GM12878 (cell line): ENCODE measurements around the gene CD3D. TPM values are rescaled to one million over a fixed set of nuclear protein-coding genes. Genes with fewer than 3 reads are reported as not detected.

Experiments used
- ATAC-seq: fragments of 200-7000 bp; cut with Tn5 transposase; 3 replicates; pipeline ENCODE4 v1.9.1; 2020; ENCODE audit warnings: mild to moderate bottlenecking, moderate library complexity
- BruUV-seq: library from RNA; stranded (reverse); fragments of 400-500 nt; replicated peaks from 2 replicates; lab custom pipeline; 2021; lab: Mats Ljungman, UMichigan
- CTCF ChIA-PET: fragments of 300-600 bp; sonication (Branson Sonifier 250); formaldehyde crosslinking; extraction: SDS; loops from one replicate; lab custom pipeline; 2021; ENCODE audit warnings: inconsistent platforms; lab: Yijun Ruan, JAX
- POLR2A ChIA-PET: fragments of 350-600 bp; formaldehyde crosslinking; extraction: SDS; loops from one replicate; lab custom pipeline; 2021; ENCODE audit warnings: inconsistent platforms; lab: Charles Lee
- RAD21 ChIA-PET: fragments of 300-600 bp; sonication (Branson Sonifier 250); formaldehyde crosslinking; loops from one replicate; lab custom pipeline; 2023; ENCODE audit warnings: antibody characterized with exemption; ENCODE audit not compliant: unreplicated experiment; lab: Charles Lee
- SMC1A ChIA-PET: fragments of 300-600 bp; sonication (Branson Sonifier 250); formaldehyde crosslinking; loops from one replicate; lab custom pipeline; 2023; ENCODE audit not compliant: unreplicated experiment, uncharacterized antibody; lab: Charles Lee
- DNase-seq: peaks from one replicate; pipeline ENCODE4 v3.0.0-alpha.2; 2011; ENCODE audit warnings: low read depth, low spot score
- FAIRE-seq: peaks from 3 replicates; lab custom pipeline; 2011; peaks lifted over from hg19 to GRCh38; lab: Jason Lieb, UNC
- H2AFZ ChIP-seq: 2 replicates; pipeline ENCODE4 v1.6.0; 2011; ENCODE audit warnings: low read depth, low read length, control low read depth; ENCODE audit not compliant: control insufficient read depth
- H3K27ac ChIP-seq: 2 replicates; pipeline ENCODE4 v1.5.1; 2011; ENCODE audit warnings: control low read depth; ENCODE audit not compliant: control insufficient read depth, insufficient read depth
- H3K27me3 ChIP-seq, 2 experiments: replicated peaks in 1 of 2; 2 replicates each; pipeline versions ENCODE4 v1.6.0 to v1.6.1; 2011; ENCODE audit warnings: low read length in 1 of 2; ENCODE audit not compliant: control insufficient read depth in 2 of 2, insufficient read depth in 2 of 2
- H3K36me3 ChIP-seq, 2 experiments: 2 replicates each; pipeline ENCODE4 v1.5.1; 2011; ENCODE audit warnings: low read length in 1 of 2; ENCODE audit not compliant: control insufficient read depth in 2 of 2, insufficient read depth in 2 of 2
- H3K4me1 ChIP-seq: 2 replicates; pipeline ENCODE4 v1.6.1; 2011; ENCODE audit warnings: mild to moderate bottlenecking, low read length, moderate library complexity, mixed read lengths; ENCODE audit not compliant: control insufficient read depth, insufficient read depth
- H3K4me2 ChIP-seq: 2 replicates; pipeline ENCODE4 v1.6.0; 2011; ENCODE audit warnings: control low read depth; ENCODE audit not compliant: control insufficient read depth, insufficient read depth
- H3K4me3 ChIP-seq: fragments of 200-600 bp; sonication (generic); 2 replicates; pipeline ENCODE4 v1.5.1; 2016
- H3K79me2 ChIP-seq: 2 replicates; pipeline ENCODE4 v1.6.0; 2011; ENCODE audit warnings: low read length; ENCODE audit not compliant: control insufficient read depth, insufficient read depth
- H3K9ac ChIP-seq: 2 replicates; pipeline ENCODE4 v1.8.0; 2011; ENCODE audit warnings: low read length, control low read depth, mixed read lengths; ENCODE audit not compliant: control insufficient read depth, insufficient read depth
- H3K9me3 ChIP-seq: replicated peaks from 3 replicates; pipeline ENCODE4 v1.5.1; 2011; ENCODE audit warnings: mild to moderate bottlenecking, low read length; ENCODE audit not compliant: control insufficient read depth, insufficient read depth
- H4K20me1 ChIP-seq: 2 replicates; pipeline ENCODE4 v1.6.0; 2011; ENCODE audit not compliant: control insufficient read depth, insufficient read depth
- BHLHE40 ChIP-seq, 2 experiments: fragments of 450-650 bp in 1 of 2; IDR thresholded peaks; 2 replicates each; pipeline ENCODE4 v1.6.1; 2011 to 2017; ENCODE audit warnings: low read depth in 2 of 2, borderline replicate concordance in 1 of 2, improper control_type of control experiment in 1 of 2, low read length in 1 of 2, mild to moderate bottlenecking in 1 of 2
- CBFB ChIP-seq: IDR thresholded peaks from 2 replicates; pipeline ENCODE4 v1.6.1; 2016; ENCODE audit warnings: antibody characterized with exemption, low read depth
- EP300 ChIP-seq, 2 experiments: fragments of 150-350 bp in 1 of 2; IDR thresholded peaks; 2 replicates each; pipeline ENCODE4 v1.6.1; 2011 to 2012; ENCODE audit warnings: low read depth in 2 of 2, low read length in 2 of 2, borderline replicate concordance in 1 of 2, improper control_type of control experiment in 1 of 2, inconsistent platforms in 1 of 2; ENCODE audit not compliant: control insufficient read depth in 1 of 2
- HCFC1 ChIP-seq: fragments of 150-350 bp; IDR thresholded peaks from 2 replicates; pipeline ENCODE4 v1.6.1; 2014; ENCODE audit warnings: low read length
- JUND ChIP-seq: IDR thresholded peaks from 2 replicates; pipeline ENCODE4 v1.6.1; 2012; ENCODE audit warnings: low read depth, mild to moderate bottlenecking, low read length, improper control_type of control experiment, moderate library complexity
- MEF2A ChIP-seq: IDR thresholded peaks from 2 replicates; pipeline ENCODE4 v1.6.1; 2011; ENCODE audit warnings: low read depth, mild to moderate bottlenecking, low read length, moderate library complexity; ENCODE audit not compliant: insufficient read depth
- NFXL1 ChIP-seq: fragments of 450-650 bp; IDR thresholded peaks from 2 replicates; pipeline ENCODE4 v1.6.1; 2017; ENCODE audit warnings: antibody characterized with exemption, mild to moderate bottlenecking, borderline replicate concordance
- NFYA ChIP-seq: IDR thresholded peaks from 2 replicates; pipeline ENCODE4 v1.6.1; 2011; ENCODE audit warnings: low read depth, mild to moderate bottlenecking, low read length, improper control_type of control experiment, borderline replicate concordance
- NR2C1 ChIP-seq: fragments of 450-650 bp; IDR thresholded peaks from 2 replicates; pipeline ENCODE4 v1.6.1; 2017; ENCODE audit warnings: antibody characterized with exemption, mild to moderate bottlenecking, moderate library complexity
- RCOR1 ChIP-seq: conservative IDR thresholded peaks from 2 replicates; pipeline ENCODE4 v1.6.1; 2012; ENCODE audit warnings: low read depth, low read length, improper control_type of control experiment
- RUNX3 ChIP-seq: IDR thresholded peaks from 2 replicates; pipeline ENCODE4 v1.6.1; 2012; ENCODE audit warnings: low read length, inconsistent platforms
- SMAD1 ChIP-seq: fragments of 450-650 bp; IDR thresholded peaks from 2 replicates; pipeline ENCODE4 v1.6.1; 2018; ENCODE audit warnings: mild to moderate bottlenecking, low read depth; ENCODE audit not compliant: partially characterized antibody
- SMC3 ChIP-seq: IDR thresholded peaks from 2 replicates; pipeline ENCODE4 v1.6.1; 2011; ENCODE audit warnings: low read length, improper control_type of control experiment, borderline replicate concordance
- YBX1 ChIP-seq: fragments of 450-650 bp; IDR thresholded peaks from 2 replicates; pipeline ENCODE4 v1.6.1; 2016; ENCODE audit warnings: antibody characterized with exemption
- YY1 ChIP-seq: IDR thresholded peaks from 2 replicates; pipeline ENCODE4 v1.6.1; 2011; ENCODE audit warnings: low read depth, mild to moderate bottlenecking, low read length
- ZBTB11 ChIP-seq: fragments of 450-650 bp; formaldehyde crosslinking; IDR thresholded peaks from 2 replicates; pipeline ENCODE4 v1.5.0; 2022; ENCODE audit warnings: mild to moderate bottlenecking, missing genetic modification characterization
- ZNF217 ChIP-seq: fragments of 450-650 bp; IDR thresholded peaks from 2 replicates; pipeline ENCODE4 v1.6.1; 2017; ENCODE audit warnings: antibody characterized with exemption, mild to moderate bottlenecking
- WGBS: methylation state at CpG from one replicate; pipeline ENCODE4 v1.1.6; 2016; ENCODE audit warnings: low lambda C conversion rate; ENCODE audit not compliant: insufficient replicate concordance, insufficient coverage; ENCODE audit errors: missing lambda C conversion rate; 5-methylcytosine and 5-hydroxymethylcytosine counted together
- in situ Hi-C: fragments of 300-500 bp; cut with MboI; formaldehyde crosslinking; loops from 9 replicates; pipeline ENCODE4 v1.14.3; 2018; ENCODE audit warnings: mixed read lengths
- intact Hi-C: fragments of 100-400 bp; cut with micrococcal nuclease; formaldehyde crosslinking; loops from one replicate; pipeline ENCODE4 v1.14.2; 2022; ENCODE audit not compliant: unreplicated experiment
- polyA plus RNA-seq, 11 experiments: library from polyadenylated mRNA; depleted of rRNA in 4 of 11; unstranded in 6 of 11; stranded (reverse) in 5 of 11; fragments of >200 nt; fragmentation: Nextera tagmentation in 4 of 11; fragmentation: Illumina TruSeq in 1 of 11; extraction: Ambion mirVana in 4 of 11; extraction: Trizol in 1 of 11; gene quantifications; 1 replicate in 1 of 11; 2 replicates in 10 of 11; pipeline versions ENCODE4 v1.2.1 to v1.2.3, GENCODE V29; 2011 to 2016; ENCODE audit warnings: inconsistent platforms in 2 of 11, missing spikeins in 2 of 11, low read depth in 1 of 11
- total RNA-seq, 4 experiments: library from RNA; depleted of rRNA in 3 of 4; stranded (reverse); fragments of >200 nt in 3 of 4; fragmentation: Illumina TruSeq in 1 of 4; extraction: Trizol in 1 of 4; gene quantifications; 2 replicates each; pipeline versions ENCODE4 v1.2.1 to v1.2.3, GENCODE V29; 2013 to 2021

The CD3D gene
- total and polyA plus RNA-seq, 10 of the 15 experiments (the other 5 are each of a cell fraction or from before 2014, with no cell fraction given) = 0.13 to 0.69 (median 0.29) TPM; not detected in 6

GRCh38 chr11:118325283-118325682 lies 17.2 kb downstream of the CD3D start:
- BruUV-seq = no TSS peak
- ChIA-PET CTCF (no interaction called here), POLR2A (interaction anchor here (0.6 kb wide), 1 partner anchor 610 kb away, joined by 4 read pairs; no protein-coding TSS in a partner anchor), RAD21 (no interaction called here)
- Histone ChIP-seq H3K27me3 (no peaks in the 10 kb centered on the region), H2AFZ (no peak overlapping the region), H3K27ac (no peak overlapping the region), H3K9me3 (no peaks in the 10 kb centered on the region), H3K4me3 (no peak overlapping the region), H3K79me2 (no peaks in the 10 kb centered on the region), H3K9ac (no peak overlapping the region)
- intact Hi-C loops = no loop called here
- in situ Hi-C loops = no loop called here
- ATAC-seq = no peak
- TF ChIP-seq SMAD1 (no peak), NFYA (no peak), CBFB (no peak), JUND (no peak), MEF2A (no peak), RCOR1 (no peak)
- TF ChIP-seq, all 136 proteins: peak for 0
- Histone ChIP-seq H4K20me1 (no peaks in the 10 kb centered on the region), H3K4me2 (no peak overlapping the region), H3K36me3 (no peaks in the 10 kb centered on the region), H3K4me1 (peaks cover 5% of the 10 kb centered on the region; the same call in 1 of the 2 replicates)
- no peak for DNase-seq
- SMC1A ChIA-PET = no interaction called here
- FAIRE-seq = no peak

GRCh38 chr11:118322721-118323120 lies 19.8 kb downstream of the CD3D start:
- FAIRE-seq (no peak), ATAC-seq (no peak), DNase-seq (no peak)
- ChIA-PET RAD21 (no interaction called here), POLR2A (no interaction called here), SMC1A (interaction anchor here (1.6 kb wide), 1 partner anchor 67 kb away, joined by 4 read pairs; no protein-coding TSS in a partner anchor), CTCF (interaction anchor here (1.5 kb wide), 1 partner anchor 124 kb away, joined by 9 read pairs; no protein-coding TSS in a partner anchor)
- intact Hi-C loops (no loop called here), in situ Hi-C loops (no loop called here)
- H2AFZ ChIP-seq = no peak overlapping the region
- H3K36me3 ChIP-seq = no peaks in the 10 kb centered on the region
- no peaks in the 10 kb centered on the region for H3K27me3 ChIP-seq
- no peaks in the 10 kb centered on the region for H3K9me3 ChIP-seq
- H3K4me3 ChIP-seq = no peak overlapping the region
- no peak overlapping the region for H3K9ac ChIP-seq
- WGBS = 75% methylated on average over 19 of the region's 19 CpGs
- H3K4me1 ChIP-seq = peaks cover 17% of the 10 kb centered on the region
- H3K79me2 ChIP-seq = no peaks in the 10 kb centered on the region
- H3K27ac ChIP-seq = no peak overlapping the region
- H4K20me1 ChIP-seq = no peaks in the 10 kb centered on the region
- H3K4me2 ChIP-seq = no peak overlapping the region
- BruUV-seq = no TSS peak
- TF ChIP-seq ZBTB11 (CRISPR knock-in tag) (no peak), YBX1 (no peak), SMC3 (no peak), EP300 (IDR thresholded peaks at IDR 0.05; ENCODE audit: borderline replicate concordance in 1 of 2, control insufficient read depth in 1 of 2, low read depth in 2 of 2, low read length in 2 of 2) (no peak), YY1 (no peak), HCFC1 (no peak), RUNX3 (no peak), BHLHE40 (IDR thresholded peaks at IDR 0.05; ENCODE audit: borderline replicate concordance in 1 of 2, low read depth in 2 of 2, low read length in 1 of 2) (no peak), ZNF217 (no peak), NR2C1 (no peak), NFXL1 (no peak)
